CD4-positive, alpha-beta memory T cell (primary cell): ENCODE data around the gene FBXW10B. TPM values are rescaled to one million over a fixed set of nuclear protein-coding genes. Genes with fewer than 3 reads are reported as not detected.
"Not testable (repeated sequence)": the region's sequence is repeated elsewhere in the genome, so short reads cannot be mapped to it uniquely, and the experiment has no call there.

ENCODE experiments used
- CTCF ChIA-PET: fragments of 350-600 bp; sonication (Branson Sonifier 250); formaldehyde crosslinking; loops from one replicate; lab custom pipeline; 2021; ENCODE audit warnings: inconsistent platforms; ENCODE audit not compliant: partially characterized antibody; lab: Charles Lee
- POLR2A ChIA-PET: fragments of 350-600 bp; sonication (Branson Sonifier 250); formaldehyde crosslinking; loops from one replicate; lab custom pipeline; 2021; ENCODE audit not compliant: partially characterized antibody; lab: Charles Lee
- DNase-seq, 5 donors: peaks; one replicate each; pipeline versions ENCODE4 v3.0.0 to v3.0.0-alpha.2; 2020 to 2022; ENCODE audit warnings: mixed read lengths in 1 of 5
- H3K27ac ChIP-seq: one replicate; pipeline ENCODE4 v1.7.0; 2013; ENCODE audit warnings: low read depth, low read length
- H3K27me3 ChIP-seq: 2 replicates; pipeline ENCODE4 v1.7.0; 2013; ENCODE audit warnings: mild to moderate bottlenecking, low read length, moderate library complexity; ENCODE audit not compliant: insufficient read depth
- H3K36me3 ChIP-seq: 2 replicates; pipeline ENCODE4 v1.7.0; 2013; ENCODE audit warnings: mild to moderate bottlenecking, low read length, moderate library complexity; ENCODE audit not compliant: insufficient read depth
- H3K4me1 ChIP-seq: 2 replicates; pipeline ENCODE4 v1.7.0; 2013; ENCODE audit warnings: mild to moderate bottlenecking, low read length, moderate library complexity; ENCODE audit not compliant: insufficient read depth
- H3K4me3 ChIP-seq, 2 donors: one replicate each; pipeline ENCODE4 v1.7.0; 2013; ENCODE audit warnings: low read length in 2 of 2, mild to moderate bottlenecking in 1 of 2
- H3K9me3 ChIP-seq, 2 donors: one replicate each; pipeline ENCODE4 v1.7.0; 2013; ENCODE audit warnings: low read length in 2 of 2, control low read depth in 1 of 2; ENCODE audit not compliant: control insufficient read depth in 1 of 2
- H3K27ac Mint-ChIP-seq, 7 donors: one replicate each; pipeline ENCODE4 v1.8.0; 2020 to 2021; ENCODE audit warnings: mixed read lengths in 7 of 7, mild to moderate bottlenecking in 6 of 7, inconsistent platforms in 3 of 7, moderate library complexity in 3 of 7
- H3K27me3 Mint-ChIP-seq, 2 donors: one replicate each; pipeline ENCODE4 v1.8.0; 2020 to 2021; ENCODE audit warnings: mixed read lengths in 2 of 2
- H3K36me3 Mint-ChIP-seq, 2 donors: one replicate each; pipeline ENCODE4 v1.8.0; 2020 to 2021; ENCODE audit warnings: mixed read lengths in 2 of 2, inconsistent platforms in 1 of 2, mild to moderate bottlenecking in 1 of 2
- H3K4me1 Mint-ChIP-seq, 4 donors: one replicate each; pipeline ENCODE4 v1.8.0; 2020 to 2021; ENCODE audit warnings: mixed read lengths in 4 of 4, mild to moderate bottlenecking in 1 of 4
- H3K4me3 Mint-ChIP-seq, 8 donors: one replicate each; pipeline ENCODE4 v1.8.0; 2020 to 2021; ENCODE audit warnings: mixed read lengths in 8 of 8, mild to moderate bottlenecking in 7 of 8, moderate library complexity in 6 of 8, inconsistent platforms in 3 of 8
- H3K9me3 Mint-ChIP-seq, 8 donors: one replicate each; pipeline ENCODE4 v1.8.0; 2020 to 2021; ENCODE audit warnings: mixed read lengths in 8 of 8, mild to moderate bottlenecking in 5 of 8, inconsistent platforms in 3 of 8, moderate library complexity in 1 of 8
- intact Hi-C: fragments of 100-400 bp; cut with micrococcal nuclease; formaldehyde crosslinking; loops from one replicate; pipeline ENCODE4 v1.15.1; 2023
- polyA plus RNA-seq, 2 donors: library from polyadenylated mRNA; unstranded; fragments of 300-500 nt; fragmentation: Illumina TruSeq; gene quantifications; one replicate each; pipeline ENCODE4 v1.2.3, GENCODE V29; 2021
- total RNA-seq, 2 experiments: library from RNA; stranded (reverse); gene quantifications; one replicate each; pipeline ENCODE4 v1.2.3, GENCODE V29; 2021

The FBXW10B gene
- total and polyA plus RNA-seq, 4 experiments from 2014 or later, result 0.26 to 0.89 TPM; not detected in 2

- not testable (repeated sequence) for H3K27ac Mint-ChIP-seq, H3K9me3 Mint-ChIP-seq, H3K27me3 Mint-ChIP-seq
Measured at GRCh38 chr17:15629991-15630390, 10.5 kb upstream of the FBXW10B start.

GRCh38 chr17:15623661-15624209, 4.2 kb upstream of the FBXW10B start:
- POLR2A ChIA-PET, CTCF ChIA-PET, H3K36me3 ChIP-seq, intact Hi-C loops, H3K4me1 ChIP-seq, H3K27me3 Mint-ChIP-seq, H3K4me3 ChIP-seq, H3K36me3 Mint-ChIP-seq, DNase-seq, H3K9me3 ChIP-seq, H3K4me3 Mint-ChIP-seq, H3K27ac Mint-ChIP-seq, H3K4me1 Mint-ChIP-seq, H3K27me3 ChIP-seq, H3K9me3 Mint-ChIP-seq, H3K27ac ChIP-seq: not testable (repeated sequence)

More at GRCh38 chr17:15629991-15630390, 10.5 kb upstream of the FBXW10B start:
- H3K4me3 Mint-ChIP-seq, H3K9me3 ChIP-seq, H3K4me1 Mint-ChIP-seq, H3K27ac ChIP-seq, H3K4me1 ChIP-seq, CTCF ChIA-PET, H3K36me3 ChIP-seq, intact Hi-C loops, DNase-seq, H3K27me3 ChIP-seq, H3K4me3 ChIP-seq, POLR2A ChIA-PET: not testable (repeated sequence)
- H3K36me3 Mint-ChIP-seq, result peaks cover 8 to 13% of the 10 kb centered on the region in 2 donors

- H3K27me3 ChIP-seq, H3K4me3 Mint-ChIP-seq, H3K36me3 ChIP-seq, DNase-seq, H3K36me3 Mint-ChIP-seq, H3K4me1 Mint-ChIP-seq, intact Hi-C loops, CTCF ChIA-PET, H3K27me3 Mint-ChIP-seq, H3K9me3 ChIP-seq, H3K9me3 Mint-ChIP-seq, H3K4me1 ChIP-seq, H3K4me3 ChIP-seq, POLR2A ChIA-PET, H3K27ac ChIP-seq: not testable (repeated sequence)
- peak overlapping the region in 2 of 7 donors; percentile 42 to 48 for H3K27ac Mint-ChIP-seq
Measured at GRCh38 chr17:15623255-15623654, 3.8 kb upstream of the FBXW10B start.

GRCh38 chr17:15622124-15622523, 2.6 kb upstream of the FBXW10B start:
- H3K9me3 Mint-ChIP-seq, H3K4me3 Mint-ChIP-seq, H3K9me3 ChIP-seq, H3K27ac ChIP-seq, POLR2A ChIA-PET, H3K27me3 ChIP-seq, H3K27me3 Mint-ChIP-seq, H3K36me3 ChIP-seq, H3K4me1 ChIP-seq, H3K4me3 ChIP-seq, H3K36me3 Mint-ChIP-seq, DNase-seq, H3K4me1 Mint-ChIP-seq, H3K27ac Mint-ChIP-seq, CTCF ChIA-PET, intact Hi-C loops: not testable (repeated sequence)

GRCh38 chr17:15616828-15617227, 2.7 kb downstream of the FBXW10B start:
- H3K4me3 ChIP-seq, CTCF ChIA-PET, H3K4me1 Mint-ChIP-seq, H3K4me3 Mint-ChIP-seq, H3K27me3 Mint-ChIP-seq, H3K27ac Mint-ChIP-seq, H3K27ac ChIP-seq, intact Hi-C loops, H3K4me1 ChIP-seq, DNase-seq, H3K27me3 ChIP-seq, H3K9me3 Mint-ChIP-seq, H3K9me3 ChIP-seq, H3K36me3 Mint-ChIP-seq, H3K36me3 ChIP-seq, POLR2A ChIA-PET: not testable (repeated sequence)

GRCh38 chr17:15615850-15616249, 3.7 kb downstream of the FBXW10B start:
- H3K27ac ChIP-seq, H3K27me3 ChIP-seq, H3K9me3 Mint-ChIP-seq, CTCF ChIA-PET, H3K27ac Mint-ChIP-seq, H3K9me3 ChIP-seq, H3K36me3 ChIP-seq, H3K36me3 Mint-ChIP-seq, H3K4me3 Mint-ChIP-seq, H3K4me3 ChIP-seq, H3K4me1 ChIP-seq, POLR2A ChIA-PET, intact Hi-C loops, H3K4me1 Mint-ChIP-seq, DNase-seq, H3K27me3 Mint-ChIP-seq: not testable (repeated sequence)

GRCh38 chr17:15613111-15613510, 6.4 kb downstream of the FBXW10B start:
- H3K4me1 Mint-ChIP-seq, H3K27ac Mint-ChIP-seq, H3K4me3 ChIP-seq, H3K9me3 ChIP-seq, H3K27ac ChIP-seq, H3K4me1 ChIP-seq, H3K4me3 Mint-ChIP-seq, CTCF ChIA-PET, H3K27me3 Mint-ChIP-seq, H3K27me3 ChIP-seq, H3K36me3 Mint-ChIP-seq, H3K9me3 Mint-ChIP-seq, H3K36me3 ChIP-seq, DNase-seq, POLR2A ChIA-PET, intact Hi-C loops: not testable (repeated sequence)

- DNase-seq, CTCF ChIA-PET, H3K36me3 Mint-ChIP-seq, H3K27ac ChIP-seq, H3K9me3 ChIP-seq, H3K9me3 Mint-ChIP-seq, intact Hi-C loops, H3K36me3 ChIP-seq, H3K27ac Mint-ChIP-seq, H3K4me3 ChIP-seq, H3K27me3 Mint-ChIP-seq, POLR2A ChIA-PET, H3K27me3 ChIP-seq: not testable (repeated sequence)
- H3K4me1 ChIP-seq, result peaks cover 17% of the 10 kb centered on the region
- Mint-ChIP-seq H3K4me1 (peaks cover 18 to 42% (median 30%) of the 10 kb centered on the region in 4 donors), H3K4me3 (peak overlapping the region in 3 of 8 donors; percentile 12 to 43 (median 17))
Measured at GRCh38 chr17:15592960-15593359, 26.5 kb downstream of the FBXW10B start.
